ENCODE results near the gene STAT1. TPM values are rescaled to one million over a fixed set of nuclear protein-coding genes. Genes with fewer than 3 reads are reported as not detected.

STAT1 gene
- total RNA-seq, 1 donor from 2014 or later, result 61.7 TPM

GRCh38 chr2:190922376-190922775 lies 91.6 kb downstream of the STAT1 start:
- Mint-ChIP-seq H3K9me3 (no peaks in the 10 kb centered on the region), H3K4me3 (no peak overlapping the region), H3K36me3 (peaks cover 30% of the 10 kb centered on the region), H3K27ac (no peak overlapping the region), H3K4me1 (no peaks in the 10 kb centered on the region), H3K27me3 (ENCODE audit: insufficient read depth, low read depth) (no peaks in the 10 kb centered on the region)
- TF ChIP-seq EZH2 (IDR thresholded peaks at IDR 0.05), result no peak
- no peak for TF ChIP-seq CTCF (IDR thresholded peaks at IDR 0.05)
- no peak for TF ChIP-seq EZH2phosphoT487 (IDR thresholded peaks at IDR 0.05)
- Histone ChIP-seq H3K36me3 (no peaks in the 10 kb centered on the region), H4K20me1 (ENCODE audit: low read depth) (no peaks in the 10 kb centered on the region), H3K4me2 (no peak overlapping the region), H3K9ac (no peak overlapping the region), H3K27ac (no peak overlapping the region), H2AFZ (replicated peaks) (no peak overlapping the region), H3F3A (ENCODE audit: low read depth) (no peaks in the 10 kb centered on the region), H3K4me3 (no peak overlapping the region), H3K9me3 (ENCODE audit: low read depth) (no peaks in the 10 kb centered on the region), H3K79me2 (ENCODE audit: low read depth) (no peaks in the 10 kb centered on the region), H3K27me3 (no peaks in the 10 kb centered on the region), H3K4me1 (peaks cover 6% of the 10 kb centered on the region)
- DNase-seq (ENCODE audit: low spot score), result no peak

- H3K4me1 Mint-ChIP-seq, result no peaks in the 10 kb centered on the region
- no peaks in the 10 kb centered on the region for H3K27me3 ChIP-seq
- no peak overlapping the region for H3K4me3 Mint-ChIP-seq
- H3K9ac ChIP-seq, result no peak overlapping the region
- no peak overlapping the region for H3K4me2 ChIP-seq
- no peak overlapping the region for H3K27ac ChIP-seq
- no peak for DNase-seq (ENCODE audit: low spot score)
- no peak overlapping the region for H3K27ac Mint-ChIP-seq
- H3K4me3 ChIP-seq, result no peak overlapping the region
- no peaks in the 10 kb centered on the region for H3K27me3 Mint-ChIP-seq (ENCODE audit: insufficient read depth, low read depth)
- H3K79me2 ChIP-seq (ENCODE audit: low read depth), result no peaks in the 10 kb centered on the region
- H3K9me3 ChIP-seq (ENCODE audit: low read depth), result no peaks in the 10 kb centered on the region
- peaks cover 4% of the 10 kb centered on the region for H3K4me1 ChIP-seq
- peaks cover 34% of the 10 kb centered on the region for H3K36me3 Mint-ChIP-seq
- H3K9me3 Mint-ChIP-seq, result no peaks in the 10 kb centered on the region
- TF ChIP-seq EZH2 (IDR thresholded peaks at IDR 0.05) (no peak), CTCF (IDR thresholded peaks at IDR 0.05) (no peak), EZH2phosphoT487 (IDR thresholded peaks at IDR 0.05) (no peak)
- H3K36me3 ChIP-seq, result no peaks in the 10 kb centered on the region
- H3F3A ChIP-seq (ENCODE audit: low read depth), result no peaks in the 10 kb centered on the region
- H4K20me1 ChIP-seq (ENCODE audit: low read depth), result no peaks in the 10 kb centered on the region
- no peak overlapping the region for H2AFZ ChIP-seq (replicated peaks)
Measured at GRCh38 chr2:190920085-190920484, 93.9 kb downstream of the STAT1 start.

Other genes starting within 250 kb of the STAT1 start
- gene GLS, start 133.3 kb downstream of the STAT1 start, total RNA-seq (ENCODE audit: low replicate concordance), result 42.0 and 54.0 TPM in 2 replicates
- gene STAT4, start 136.8 kb upstream of the STAT1 start, total RNA-seq (ENCODE audit: low replicate concordance), result 0.32 and 0.62 TPM in 2 replicates
- 64.8 and 88.0 TPM in 2 replicates for gene MYO1B, start 231.2 kb upstream of the STAT1 start, total RNA-seq (ENCODE audit: low replicate concordance)

Data from neural progenitor cell (in vitro differentiated cells).